ENCODE data around the gene RDH14.

Gene RDH14

DNA sequence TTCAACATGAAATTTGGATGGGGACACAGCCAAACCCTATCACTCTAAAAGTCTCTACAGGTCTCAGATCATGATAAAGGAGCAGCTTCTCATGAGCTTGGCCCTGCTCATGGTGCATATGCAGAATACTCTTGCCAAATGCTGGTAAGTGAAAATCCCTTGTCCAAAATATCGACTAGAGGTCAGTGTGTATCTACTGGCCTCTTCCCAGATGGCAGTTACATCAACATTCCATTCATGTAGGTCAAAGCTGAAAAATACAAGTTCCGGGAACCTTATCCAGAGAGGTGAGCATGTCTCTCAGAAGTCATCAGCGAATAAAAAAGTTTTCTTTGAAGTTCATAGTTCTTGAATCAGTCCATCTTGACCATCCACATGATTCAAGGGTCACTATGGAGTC lies 36.5 kb upstream of the RDH14 start:
- no peaks in the 10 kb centered on the region for H3K9me3 ChIP-seq (ENCODE audit: control insufficient read depth, low read length)
- H3K27ac ChIP-seq (ENCODE audit: low read depth, low read length, severe bottlenecking): no peak overlapping the region
- H3K36me3 ChIP-seq (ENCODE audit: control insufficient read depth, insufficient read depth, low read length): no peaks in the 10 kb centered on the region
- no peaks in the 10 kb centered on the region for H3K4me1 ChIP-seq (ENCODE audit: control insufficient read depth, insufficient read depth, low read length, poor library complexity, severe bottlenecking)
- 83 to 93% methylated on average over 2 to 3 of the region's 3 CpGs for WGBS, 2 experiments (ENCODE audit: insufficient coverage in 2 of 2)
- no peak overlapping the region for H3K4me3 ChIP-seq (ENCODE audit: extremely low read depth, insufficient read depth, low read length, poor library complexity, severe bottlenecking)

DNA sequence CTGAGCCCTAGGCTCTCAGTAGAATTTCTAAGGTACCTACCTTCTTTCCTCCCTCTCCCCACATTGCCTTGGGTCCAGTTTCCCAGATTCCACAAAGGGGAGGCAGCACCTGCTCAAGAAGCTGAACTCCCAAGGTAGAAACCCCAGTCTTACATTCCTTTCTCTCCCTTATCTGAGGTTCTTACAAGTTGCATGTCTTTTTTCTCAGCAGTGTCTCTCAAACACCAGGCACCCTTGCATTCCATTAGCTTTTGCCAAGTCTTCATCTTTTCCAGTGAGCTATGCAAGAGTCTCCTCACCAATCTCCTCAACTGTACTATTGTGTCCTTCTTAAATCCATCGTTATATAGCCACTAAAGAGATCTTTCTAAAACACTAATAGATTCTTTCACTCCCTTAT lies 33.0 kb upstream of the RDH14 start:
- WGBS, 2 experiments (ENCODE audit: insufficient coverage in 2 of 2): 67 to 92% methylated on average over 1 of the region's 1 CpG
- Histone ChIP-seq H3K4me1 (ENCODE audit: control insufficient read depth, insufficient read depth, low read length, poor library complexity, severe bottlenecking) (no peaks in the 10 kb centered on the region), H3K9me3 (ENCODE audit: control insufficient read depth, low read length) (no peaks in the 10 kb centered on the region), H3K4me3 (ENCODE audit: extremely low read depth, insufficient read depth, low read length, poor library complexity, severe bottlenecking) (no peak overlapping the region), H3K27ac (ENCODE audit: low read depth, low read length, severe bottlenecking) (no peak overlapping the region), H3K36me3 (ENCODE audit: control insufficient read depth, insufficient read depth, low read length) (no peaks in the 10 kb centered on the region)

DNA sequence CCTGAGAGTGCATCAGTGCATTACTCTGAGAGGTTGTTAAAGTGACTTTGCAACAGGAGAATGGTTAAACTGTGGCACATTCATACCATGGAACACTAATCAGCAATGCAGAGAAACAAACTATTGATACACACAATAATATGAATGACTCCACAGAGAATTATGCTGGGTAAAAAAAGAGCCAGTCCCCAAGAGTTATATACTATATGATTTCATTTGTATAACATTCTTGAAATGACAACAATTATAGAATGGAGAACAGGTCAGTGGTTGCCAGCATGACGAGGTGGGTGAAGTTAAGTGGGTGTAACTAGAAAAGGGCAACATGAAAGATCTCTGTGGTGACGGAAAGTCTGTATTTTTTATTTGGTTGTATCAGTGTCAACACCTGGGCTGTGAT lies 31.9 kb upstream of the RDH14 start:
- Histone ChIP-seq H3K9me3 (ENCODE audit: control insufficient read depth, low read length) (no peaks in the 10 kb centered on the region), H3K36me3 (ENCODE audit: control insufficient read depth, insufficient read depth, low read length) (no peaks in the 10 kb centered on the region), H3K27ac (ENCODE audit: low read depth, low read length, severe bottlenecking) (no peak overlapping the region), H3K4me1 (ENCODE audit: control insufficient read depth, insufficient read depth, low read length, poor library complexity, severe bottlenecking) (no peaks in the 10 kb centered on the region), H3K4me3 (ENCODE audit: extremely low read depth, insufficient read depth, low read length, poor library complexity, severe bottlenecking) (no peak overlapping the region)
- 86 to 89% methylated on average over 2 of the region's 2 CpGs for WGBS, 2 experiments (ENCODE audit: insufficient coverage in 2 of 2)

DNA sequence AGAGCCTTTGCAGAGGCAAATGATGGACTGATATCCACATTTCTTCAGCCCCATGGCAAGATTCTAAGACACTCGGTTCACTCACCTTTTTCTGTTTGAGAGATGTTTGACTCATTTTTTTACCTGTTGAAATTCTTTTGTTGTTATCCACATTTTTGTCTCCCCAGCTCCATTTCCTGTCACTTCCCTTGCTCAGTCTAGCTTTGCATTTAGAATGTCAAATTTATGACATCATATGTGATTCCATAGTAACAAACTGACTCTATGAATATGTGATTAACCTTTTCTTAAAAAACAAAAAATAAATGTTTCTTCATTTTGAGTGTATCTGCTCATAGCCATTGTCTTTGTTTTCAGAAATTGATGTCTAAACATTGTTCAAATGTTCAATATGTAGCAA lies 28.9 kb upstream of the RDH14 start, which contains the start of gene NT5C1B:
Gene NT5C1B (minus strand): TSS at position 216 of the 400 bp plus-strand sequence. CDS start 101 bp downstream, at position 115.
- H3K27ac ChIP-seq (ENCODE audit: low read depth, low read length, severe bottlenecking): no peak within 1 kb of the TSS
- WGBS, 2 experiments (ENCODE audit: insufficient coverage in 2 of 2): no CpG with 5 or more reads among the region's 1 CpG
- H3K4me3 ChIP-seq (ENCODE audit: extremely low read depth, insufficient read depth, low read length, poor library complexity, severe bottlenecking): no peak within 1 kb of the TSS
- H3K36me3 ChIP-seq (ENCODE audit: control insufficient read depth, insufficient read depth, low read length): no peaks in the 10 kb centered on the region
- H3K4me1 ChIP-seq (ENCODE audit: control insufficient read depth, insufficient read depth, low read length, poor library complexity, severe bottlenecking): peaks cover 3% of the 10 kb centered on the region
- H3K9me3 ChIP-seq (ENCODE audit: control insufficient read depth, low read length): no peaks in the 10 kb centered on the region

DNA sequence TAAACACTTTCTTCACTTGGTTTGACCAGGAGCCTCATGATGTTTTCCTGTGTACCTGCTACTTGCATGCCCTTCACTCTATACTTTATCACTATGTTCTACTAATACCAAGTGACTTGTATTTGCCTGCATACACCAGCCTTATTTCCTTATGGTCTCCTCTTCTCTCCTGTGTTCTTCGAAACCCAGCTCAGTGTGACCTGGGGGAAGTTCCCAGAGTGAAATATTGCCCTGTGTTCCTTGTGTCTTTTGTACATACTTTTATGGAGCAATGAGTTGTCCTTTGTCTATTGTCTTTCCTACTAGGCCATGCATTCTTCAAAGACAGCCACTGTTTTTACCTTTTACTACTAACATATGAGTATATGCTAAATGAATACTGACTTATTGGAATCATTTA lies 28.3 kb upstream of the RDH14 start:
- no CpG with 5 or more reads among the region's 1 CpG for WGBS, 2 experiments (ENCODE audit: insufficient coverage in 2 of 2)
- no peak overlapping the region for H3K27ac ChIP-seq (ENCODE audit: low read depth, low read length, severe bottlenecking)
- H3K36me3 ChIP-seq (ENCODE audit: control insufficient read depth, insufficient read depth, low read length): no peaks in the 10 kb centered on the region
- H3K4me3 ChIP-seq (ENCODE audit: extremely low read depth, insufficient read depth, low read length, poor library complexity, severe bottlenecking): no peak overlapping the region
- H3K4me1 ChIP-seq (ENCODE audit: control insufficient read depth, insufficient read depth, low read length, poor library complexity, severe bottlenecking): peaks cover 3% of the 10 kb centered on the region
- H3K9me3 ChIP-seq (ENCODE audit: control insufficient read depth, low read length): no peaks in the 10 kb centered on the region

DNA sequence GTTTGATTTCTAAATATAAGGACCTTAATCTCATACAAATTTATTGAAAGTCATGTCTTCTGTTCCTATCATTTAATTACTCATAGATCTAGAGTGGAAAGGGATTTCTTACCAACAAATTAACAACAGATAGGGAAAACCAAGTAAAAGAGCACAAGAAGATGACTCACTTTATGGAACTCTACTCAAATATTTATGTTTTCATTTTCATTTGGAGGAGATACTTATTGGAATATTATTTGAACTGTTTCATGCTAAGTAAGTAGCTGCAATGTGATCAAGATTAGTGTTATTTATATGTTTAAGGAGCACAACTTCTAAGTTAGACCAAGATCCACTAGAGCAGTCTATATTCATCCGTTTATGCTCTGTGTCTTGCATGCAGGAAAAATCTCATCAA lies 27.6 kb upstream of the RDH14 start:
- Histone ChIP-seq H3K4me1 (ENCODE audit: control insufficient read depth, insufficient read depth, low read length, poor library complexity, severe bottlenecking) (peaks cover 3% of the 10 kb centered on the region), H3K27ac (ENCODE audit: low read depth, low read length, severe bottlenecking) (no peak overlapping the region), H3K4me3 (ENCODE audit: extremely low read depth, insufficient read depth, low read length, poor library complexity, severe bottlenecking) (no peak overlapping the region), H3K36me3 (ENCODE audit: control insufficient read depth, insufficient read depth, low read length) (no peaks in the 10 kb centered on the region), H3K9me3 (ENCODE audit: control insufficient read depth, low read length) (no peaks in the 10 kb centered on the region)
- WGBS, 2 experiments (ENCODE audit: insufficient coverage in 2 of 2): no CpG with 5 or more reads among the region's 1 CpG

DNA sequence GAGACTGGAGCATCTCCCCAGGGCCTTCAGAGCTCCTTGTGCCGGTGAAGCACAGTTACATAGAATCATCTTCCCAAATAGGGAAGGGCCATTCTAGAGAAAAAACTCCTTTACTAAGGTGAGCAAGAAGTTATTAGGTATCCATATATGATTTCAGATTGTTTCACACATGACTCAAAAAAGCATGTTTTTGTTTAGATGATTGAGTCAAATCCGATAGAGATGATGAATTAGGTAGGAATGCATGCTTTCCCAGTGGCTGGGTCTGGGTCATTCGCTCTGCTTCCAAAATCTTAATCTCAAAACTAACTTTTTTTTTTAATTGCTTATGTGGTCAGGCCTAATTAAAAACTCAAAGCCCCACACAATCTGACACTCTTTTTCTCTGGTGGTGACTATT lies 25.1 kb upstream of the RDH14 start:
- Histone ChIP-seq H3K4me1 (ENCODE audit: control insufficient read depth, insufficient read depth, low read length, poor library complexity, severe bottlenecking) (peaks cover 3% of the 10 kb centered on the region), H3K4me3 (ENCODE audit: extremely low read depth, insufficient read depth, low read length, poor library complexity, severe bottlenecking) (no peak overlapping the region), H3K36me3 (ENCODE audit: control insufficient read depth, insufficient read depth, low read length) (no peaks in the 10 kb centered on the region), H3K27ac (ENCODE audit: low read depth, low read length, severe bottlenecking) (no peak overlapping the region), H3K9me3 (ENCODE audit: control insufficient read depth, low read length) (no peaks in the 10 kb centered on the region)
- WGBS, 2 experiments (ENCODE audit: insufficient coverage in 2 of 2): 92% methylated on average over 2 of the region's 3 CpGs; no CpG with 5 or more reads in 1 of the 2 experiments

DNA sequence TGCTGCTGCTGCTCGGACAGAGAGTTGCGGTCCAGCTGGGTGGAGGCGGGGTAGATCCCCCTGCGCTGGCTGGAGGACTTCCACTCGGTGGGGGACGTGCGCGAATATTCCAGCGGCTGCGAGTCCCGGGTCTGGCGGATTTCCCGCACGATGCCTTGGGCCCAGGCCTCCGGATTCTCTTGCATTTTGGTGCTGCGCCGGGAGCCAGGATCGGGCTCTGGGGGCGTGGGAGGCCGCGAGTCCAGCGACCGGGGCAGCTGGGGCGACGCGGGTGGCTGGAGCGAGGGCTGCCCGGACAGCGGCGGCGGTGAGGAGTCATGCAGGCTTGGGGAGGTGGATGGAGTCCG lies 24.1 kb upstream of the RDH14 start:
- peaks cover 3% of the 10 kb centered on the region for H3K4me1 ChIP-seq (ENCODE audit: control insufficient read depth, insufficient read depth, low read length, poor library complexity, severe bottlenecking)
- H3K27ac ChIP-seq (ENCODE audit: low read depth, low read length, severe bottlenecking): no peak overlapping the region
- H3K9me3 ChIP-seq (ENCODE audit: control insufficient read depth, low read length): no peaks in the 10 kb centered on the region
- WGBS, 2 experiments (ENCODE audit: insufficient coverage in 2 of 2): 96% methylated on average over 15 to 32 of the region's 32 CpGs
- no peak overlapping the region for H3K4me3 ChIP-seq (ENCODE audit: extremely low read depth, insufficient read depth, low read length, poor library complexity, severe bottlenecking)
- no peaks in the 10 kb centered on the region for H3K36me3 ChIP-seq (ENCODE audit: control insufficient read depth, insufficient read depth, low read length)

DNA sequence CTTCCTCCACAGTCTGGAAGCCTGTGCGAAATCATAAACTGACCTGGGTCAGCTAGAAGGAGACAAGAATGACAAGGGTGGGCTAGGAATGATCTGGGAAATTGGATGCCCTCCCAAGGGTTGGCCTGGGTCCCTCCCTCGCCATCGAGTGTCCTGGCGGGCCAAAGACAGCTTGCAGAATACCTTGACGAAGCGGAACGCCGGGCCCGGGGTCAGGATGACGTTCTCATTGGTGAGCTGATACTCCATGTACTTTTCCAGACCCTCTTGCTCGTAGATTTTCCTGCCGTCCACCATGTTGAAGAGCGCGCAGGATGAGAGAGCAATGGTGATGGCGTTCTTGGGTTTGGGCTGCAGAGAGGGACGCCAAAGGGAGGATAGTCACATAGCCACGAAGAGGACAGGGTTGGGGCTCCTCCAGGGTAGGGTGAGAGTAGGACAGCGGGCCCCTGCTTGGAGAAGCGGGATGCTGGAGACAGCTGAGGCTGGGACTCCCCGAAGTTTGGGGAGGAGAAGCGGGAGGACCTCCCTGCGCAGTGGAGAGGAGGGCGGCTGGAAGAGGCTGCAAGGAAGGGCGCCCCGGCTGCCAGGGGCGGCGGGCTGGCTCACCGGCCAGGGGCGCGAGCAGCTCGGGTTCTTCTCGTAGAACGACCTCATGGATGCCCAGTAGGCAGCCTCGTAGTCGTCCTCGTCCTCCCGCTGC lies 23.6 kb upstream of the RDH14 start:
- H3K4me1 ChIP-seq (ENCODE audit: control insufficient read depth, insufficient read depth, low read length, poor library complexity, severe bottlenecking): peaks cover 3% of the 10 kb centered on the region
- WGBS, 2 experiments (ENCODE audit: insufficient coverage in 2 of 2): 92 to 95% methylated on average over 30 to 34 of the region's 37 CpGs
- H3K4me3 ChIP-seq (ENCODE audit: extremely low read depth, insufficient read depth, low read length, poor library complexity, severe bottlenecking): no peak overlapping the region
- H3K9me3 ChIP-seq (ENCODE audit: control insufficient read depth, low read length): no peaks in the 10 kb centered on the region
- H3K36me3 ChIP-seq (ENCODE audit: control insufficient read depth, insufficient read depth, low read length): no peaks in the 10 kb centered on the region
- H3K27ac ChIP-seq (ENCODE audit: low read depth, low read length, severe bottlenecking): no peak overlapping the region

DNA sequence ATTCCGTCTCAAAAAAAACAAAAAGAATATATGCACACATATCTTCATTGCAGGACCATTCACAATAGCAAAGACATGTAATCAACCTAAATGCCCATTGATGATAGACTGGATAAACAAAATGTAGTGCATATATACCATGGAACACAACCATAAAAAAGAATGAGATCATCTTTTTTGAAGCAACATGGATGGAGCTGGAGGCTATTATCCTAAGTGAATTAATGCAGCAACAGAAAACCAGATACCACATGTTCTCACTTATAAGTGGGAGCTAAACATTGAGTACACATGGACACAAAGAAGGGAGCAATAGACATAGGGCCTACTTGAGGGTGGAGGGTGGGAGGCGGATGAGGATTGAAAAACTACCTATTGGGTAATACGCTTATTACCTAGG lies 20.2 kb upstream of the RDH14 start:
- no peaks in the 10 kb centered on the region for H3K36me3 ChIP-seq (ENCODE audit: control insufficient read depth, insufficient read depth, low read length)
- peaks cover 3% of the 10 kb centered on the region for H3K4me1 ChIP-seq (ENCODE audit: control insufficient read depth, insufficient read depth, low read length, poor library complexity, severe bottlenecking)
- no peak overlapping the region for H3K4me3 ChIP-seq (ENCODE audit: extremely low read depth, insufficient read depth, low read length, poor library complexity, severe bottlenecking)
- WGBS, 2 experiments (ENCODE audit: insufficient coverage in 2 of 2): 60 to 80% methylated on average over 1 of the region's 3 CpGs
- H3K9me3 ChIP-seq (ENCODE audit: control insufficient read depth, low read length): no peaks in the 10 kb centered on the region
- H3K27ac ChIP-seq (ENCODE audit: low read depth, low read length, severe bottlenecking): no peak overlapping the region

DNA sequence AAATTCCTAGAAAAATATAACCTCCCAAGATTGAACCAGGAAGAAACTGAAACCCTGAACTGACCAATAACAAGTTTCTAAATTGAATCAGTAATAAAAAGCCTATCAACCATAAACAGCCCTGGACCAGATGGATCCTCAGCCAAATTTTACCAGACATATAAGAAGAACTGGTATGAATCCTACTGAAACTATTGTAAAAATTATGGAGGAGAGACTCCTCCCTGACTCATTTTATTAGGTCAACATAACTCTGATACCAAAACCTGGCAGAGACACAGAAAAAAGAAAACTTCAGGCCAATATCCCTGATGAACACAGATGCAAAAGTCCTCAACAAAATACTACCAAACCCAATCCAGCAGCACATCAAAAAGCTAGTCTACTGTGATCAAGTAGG lies 17.6 kb upstream of the RDH14 start:
- no peaks in the 10 kb centered on the region for H3K9me3 ChIP-seq (ENCODE audit: control insufficient read depth, low read length)
- H3K27ac ChIP-seq (ENCODE audit: low read depth, low read length, severe bottlenecking): no peak overlapping the region
- no peak overlapping the region for H3K4me3 ChIP-seq (ENCODE audit: extremely low read depth, insufficient read depth, low read length, poor library complexity, severe bottlenecking)
- no peaks in the 10 kb centered on the region for H3K4me1 ChIP-seq (ENCODE audit: control insufficient read depth, insufficient read depth, low read length, poor library complexity, severe bottlenecking)
- H3K36me3 ChIP-seq (ENCODE audit: control insufficient read depth, insufficient read depth, low read length): no peaks in the 10 kb centered on the region

All from mesodermal cell (in vitro differentiated cells).